Body of pancreas (tissue), 4 donors: ENCODE data around the gene ULK4.

Source experiments
- CTCF ChIP-seq, 7 experiments: fragments of 450-650 bp in 4 of 7; fragments of 200-600 bp in 3 of 7; sonication (generic) in 3 of 7; IDR thresholded peaks; one replicate each; pipeline ENCODE4 v1.5.1; 2016 to 2019; ENCODE audit warnings: antibody characterized with exemption in 7 of 7
- POLR2A ChIP-seq, 3 donors: fragments of 450-650 bp; IDR thresholded peaks; one replicate each; pipeline ENCODE4 v1.6.1; 2016; ENCODE audit warnings: antibody characterized with exemption in 3 of 3, mild to moderate bottlenecking in 2 of 3

DNA sequence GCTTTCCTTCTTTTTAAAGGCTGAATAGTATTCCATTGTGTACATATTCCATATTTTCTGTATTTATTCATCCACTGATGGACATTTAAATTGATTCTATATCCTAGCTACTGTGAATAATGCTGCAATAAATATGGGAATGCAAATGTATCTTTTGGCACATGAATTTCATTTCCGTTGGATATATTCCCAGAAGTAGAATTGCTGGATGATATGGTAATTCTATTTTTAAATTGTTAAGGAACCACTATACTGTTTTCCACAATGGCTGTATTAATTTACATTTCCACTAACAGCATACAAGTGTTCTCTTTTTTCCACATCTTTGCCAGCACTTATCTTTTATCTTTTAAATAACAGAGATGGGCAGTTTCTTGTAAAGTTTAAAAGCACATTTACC is 459.9 kb downstream of the ULK4 start:
- TF ChIP-seq CTCF (IDR thresholded peaks at IDR 0.05) (no peak), POLR2A (IDR thresholded peaks at IDR 0.05) (no peak)
